Mucosa of descending colon (tissue), 3 donors: ENCODE measurements around the gene SCN10A. TPM values are rescaled to one million over a fixed set of nuclear protein-coding genes. Genes with fewer than 3 reads are reported as not detected.

Source experiments
- ATAC-seq: fragments of 200-7000 bp; cut with Tn5 transposase; one replicate; pipeline ENCODE4 v1.9.1; 2020; ENCODE audit warnings: mild to moderate bottlenecking, moderate library complexity
- DNase-seq, 3 donors: peaks; one replicate each; pipeline ENCODE4 v3.0.0-alpha.2; 2020
- H3K36me3 ChIP-seq: fragments of 200-600 bp; one replicate; pipeline ENCODE4 v1.8.0; 2021; ENCODE audit warnings: low read depth, mild to moderate bottlenecking
- H3K4me1 ChIP-seq: fragments of 200-600 bp; one replicate; pipeline ENCODE4 v1.8.0; 2021; ENCODE audit warnings: low read depth, mild to moderate bottlenecking
- H3K4me3 ChIP-seq: fragments of 200-600 bp; one replicate; pipeline ENCODE4 v1.8.0; 2021; ENCODE audit warnings: mild to moderate bottlenecking
- H3K9me3 ChIP-seq: fragments of 200-600 bp; one replicate; pipeline ENCODE4 v1.8.0; 2021; ENCODE audit warnings: mild to moderate bottlenecking
- intact Hi-C, 2 donors: fragments of 100-400 bp; cut with DNase I in 1 of 2; cut with micrococcal nuclease in 1 of 2; formaldehyde crosslinking; loops; one replicate each; pipeline versions ENCODE4 v1.11.0 to v1.11.1; 2022; cut with DNase I, micrococcal nuclease
- long read RNA-seq, 2 donors: library from polyadenylated mRNA; unstranded; transcript quantifications; one replicate each; pipeline ENCODE4 v2.0.0, GENCODE V29; 2019 to 2021
- total RNA-seq, 3 donors: library from RNA; stranded (reverse); fragmentation: NEBNext Ultra II Directional in 2 of 3; extraction: Animal tissue kit (Norgen Biotek cat#: 25700) in 2 of 3; gene quantifications; one replicate each; pipeline versions ENCODE4 v1.2.1 to v1.2.4, GENCODE V29; 2021 to 2023
- TF ChIP-seq, protein P1 (sequence below): fragments of 200-600 bp; IDR thresholded peaks from one replicate; pipeline ENCODE4 v1.8.0; 2022; ENCODE audit warnings: antibody characterized with exemption, mild to moderate bottlenecking
- donor health status: DM: no; HTN: no; CAD: no; lungs with moderate emphysema.
- donor health status: DM: no; HTN: no; CAD: no.
- donor health status: DM: no; HTN: yes; CAD: no.

SCN10A gene
- not detected for total RNA-seq
- long read RNA-seq, donor 1: 0 reads
- long read RNA-seq, donor 2: 0 reads

DNA sequence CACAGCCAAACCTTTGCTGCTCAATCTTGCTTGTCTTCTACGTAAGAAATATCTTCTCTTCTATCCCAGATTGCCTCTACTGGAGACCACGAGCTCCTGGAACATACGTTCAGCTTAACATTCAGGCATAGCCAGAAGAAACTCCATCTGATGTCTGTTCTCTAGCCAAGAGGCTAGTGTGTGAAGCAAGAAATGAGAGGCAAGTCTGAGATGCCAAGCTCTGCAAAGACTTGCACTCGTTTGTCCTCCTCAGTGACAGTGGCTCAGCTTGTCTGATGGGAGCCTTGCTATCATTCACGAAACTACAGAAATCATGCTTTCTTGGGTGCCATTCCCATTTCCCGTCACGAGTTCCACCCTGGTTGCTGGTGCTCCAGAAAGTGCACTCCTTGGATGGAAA lies at the start of gene SCN10A:
Gene SCN10A (minus strand): TSS at position 192 of the 400 bp plus-strand sequence. CDS start 22,207 bp downstream, outside the sequence.
- TF ChIP-seq, protein P1, sequence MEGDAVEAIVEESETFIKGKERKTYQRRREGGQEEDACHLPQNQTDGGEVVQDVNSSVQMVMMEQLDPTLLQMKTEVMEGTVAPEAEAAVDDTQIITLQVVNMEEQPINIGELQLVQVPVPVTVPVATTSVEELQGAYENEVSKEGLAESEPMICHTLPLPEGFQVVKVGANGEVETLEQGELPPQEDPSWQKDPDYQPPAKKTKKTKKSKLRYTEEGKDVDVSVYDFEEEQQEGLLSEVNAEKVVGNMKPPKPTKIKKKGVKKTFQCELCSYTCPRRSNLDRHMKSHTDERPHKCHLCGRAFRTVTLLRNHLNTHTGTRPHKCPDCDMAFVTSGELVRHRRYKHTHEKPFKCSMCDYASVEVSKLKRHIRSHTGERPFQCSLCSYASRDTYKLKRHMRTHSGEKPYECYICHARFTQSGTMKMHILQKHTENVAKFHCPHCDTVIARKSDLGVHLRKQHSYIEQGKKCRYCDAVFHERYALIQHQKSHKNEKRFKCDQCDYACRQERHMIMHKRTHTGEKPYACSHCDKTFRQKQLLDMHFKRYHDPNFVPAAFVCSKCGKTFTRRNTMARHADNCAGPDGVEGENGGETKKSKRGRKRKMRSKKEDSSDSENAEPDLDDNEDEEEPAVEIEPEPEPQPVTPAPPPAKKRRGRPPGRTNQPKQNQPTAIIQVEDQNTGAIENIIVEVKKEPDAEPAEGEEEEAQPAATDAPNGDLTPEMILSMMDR: no peak
- ATAC-seq (no peak), DNase-seq (no peak)
- H3K4me3 ChIP-seq: no peak within 1 kb of the TSS
- no peaks in the 10 kb centered on the region for H3K36me3 ChIP-seq
- H3K4me1 ChIP-seq: no peaks in the 10 kb centered on the region
- H3K9me3 ChIP-seq: no peaks in the 10 kb centered on the region
- intact Hi-C loops: no loop called here

- Histone ChIP-seq H3K4me1 (no peaks in the 10 kb centered on the region), H3K9me3 (no peaks in the 10 kb centered on the region), H3K36me3 (no peaks in the 10 kb centered on the region), H3K4me3 (no peak overlapping the region)
- DNase-seq (no peak), ATAC-seq (no peak)
- TF ChIP-seq, protein P1: no peak
- intact Hi-C loops: no loop called here
These were observed 37.0 kb upstream of the SCN10A start for GRCh38 chr3:38853011-38853410.

DNA sequence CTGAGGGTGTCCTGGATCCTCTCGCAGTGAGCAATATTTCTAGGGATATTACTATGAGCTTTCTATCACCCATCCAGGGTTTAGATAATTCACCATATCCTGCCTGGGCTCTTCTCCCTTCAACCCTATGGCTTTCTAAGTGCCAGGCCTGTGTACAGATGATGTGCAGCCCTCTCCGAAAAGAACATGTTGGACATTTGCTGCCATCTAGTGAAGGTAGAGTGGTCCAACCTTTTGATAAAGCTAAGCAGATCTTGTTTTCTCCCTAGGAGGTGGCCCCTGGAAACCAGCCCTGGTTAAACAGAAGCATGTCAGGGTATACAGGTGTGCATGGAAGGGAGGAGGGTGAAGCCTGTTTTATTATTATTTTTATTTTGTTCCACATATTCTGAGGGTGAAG lies 27.9 kb upstream of the SCN10A start:
- intact Hi-C loops: no loop called here
- ATAC-seq: no peak
- Histone ChIP-seq H3K4me1 (no peaks in the 10 kb centered on the region), H3K4me3 (no peak overlapping the region), H3K9me3 (no peaks in the 10 kb centered on the region), H3K36me3 (no peaks in the 10 kb centered on the region)
- TF ChIP-seq, protein P1: no peak
- no peak for DNase-seq

- H3K4me1 ChIP-seq: no peaks in the 10 kb centered on the region
- no peaks in the 10 kb centered on the region for H3K36me3 ChIP-seq
- H3K4me3 ChIP-seq: no peak overlapping the region
- no peaks in the 10 kb centered on the region for H3K9me3 ChIP-seq
- no peak for DNase-seq
- TF ChIP-seq, protein P1: no peak
- intact Hi-C loops: no loop called here
- no peak for ATAC-seq
These were observed 26.4 kb upstream of the SCN10A start for GRCh38 chr3:38842266-38842965.

- intact Hi-C loops: no loop called here
- no peaks in the 10 kb centered on the region for H3K4me1 ChIP-seq
- H3K36me3 ChIP-seq: no peaks in the 10 kb centered on the region
- H3K4me3 ChIP-seq: no peak overlapping the region
- DNase-seq: no peak
- no peaks in the 10 kb centered on the region for H3K9me3 ChIP-seq
- TF ChIP-seq, protein P1: no peak
- no peak for ATAC-seq
These were observed 25.0 kb upstream of the SCN10A start for GRCh38 chr3:38840987-38841386.
